Activated CD4-positive, alpha-beta memory T cell treated with anti-CD3 and anti-CD28 coated beads, Interleukin-2, amount 10 ng/mL, durations not matched to agents 7 days and 5 days (primary cell): ENCODE measurements around the gene BUB1. TPM values are rescaled to one million over a fixed set of nuclear protein-coding genes. Genes with fewer than 3 reads are reported as not detected.
"Not testable (repeated sequence)": the region's sequence is repeated elsewhere in the genome, so short reads cannot be mapped to it uniquely, and the experiment has no call there.

Source experiments
- CTCF ChIA-PET: fragments of 350-600 bp; sonication (Branson Sonifier 250); formaldehyde crosslinking; loops from one replicate; lab custom pipeline; 2021; ENCODE audit warnings: antibody characterized with exemption, inconsistent platforms; lab: Charles Lee
- POLR2A ChIA-PET: fragments of 350-600 bp; sonication (Branson Sonifier 250); formaldehyde crosslinking; loops from one replicate; lab custom pipeline; 2021; ENCODE audit warnings: antibody characterized with exemption; lab: Charles Lee
- DNase-seq: peaks from one replicate; pipeline ENCODE4 v3.0.0-alpha.2; 2020
- H3K27ac Mint-ChIP-seq: one replicate; pipeline ENCODE4 v1.8.0; 2021; ENCODE audit warnings: mild to moderate bottlenecking, mixed read lengths
- H3K27me3 Mint-ChIP-seq: one replicate; pipeline ENCODE4 v1.8.0; 2021; ENCODE audit warnings: mixed read lengths
- H3K36me3 Mint-ChIP-seq: one replicate; pipeline ENCODE4 v1.8.0; 2021; ENCODE audit warnings: low read depth, mixed read lengths
- H3K4me1 Mint-ChIP-seq: one replicate; pipeline ENCODE4 v1.8.0; 2021; ENCODE audit warnings: mixed read lengths
- H3K4me3 Mint-ChIP-seq: one replicate; pipeline ENCODE4 v1.8.0; 2021; ENCODE audit warnings: mild to moderate bottlenecking, mixed read lengths
- H3K9me3 Mint-ChIP-seq: one replicate; pipeline ENCODE4 v1.8.0; 2021; ENCODE audit warnings: mixed read lengths
- total RNA-seq, 2 experiments: library from RNA; stranded (reverse); gene quantifications; one replicate each; pipeline ENCODE4 v1.2.3, GENCODE V29; 2021

The BUB1 gene
- total RNA-seq, 2 experiments from 2014 or later: 114 to 120 TPM

GRCh38 chr2:110603917-110604591, 73.8 kb downstream of the BUB1 start:
- H3K9me3 Mint-ChIP-seq, H3K4me1 Mint-ChIP-seq, H3K27ac Mint-ChIP-seq, H3K4me3 Mint-ChIP-seq, DNase-seq, CTCF ChIA-PET, H3K36me3 Mint-ChIP-seq, POLR2A ChIA-PET: not testable (repeated sequence)
- peaks cover 10% of the 10 kb centered on the region for H3K27me3 Mint-ChIP-seq

- H3K27me3 Mint-ChIP-seq, CTCF ChIA-PET, H3K27ac Mint-ChIP-seq, DNase-seq, H3K9me3 Mint-ChIP-seq, H3K4me1 Mint-ChIP-seq, H3K36me3 Mint-ChIP-seq, POLR2A ChIA-PET, H3K4me3 Mint-ChIP-seq: not testable (repeated sequence)
Measured at GRCh38 chr2:110602139-110602538, 75.7 kb downstream of the BUB1 start.

GRCh38 chr2:110591973-110592372, 85.9 kb downstream of the BUB1 start:
- POLR2A ChIA-PET, H3K36me3 Mint-ChIP-seq, DNase-seq, H3K27ac Mint-ChIP-seq, H3K4me1 Mint-ChIP-seq, H3K4me3 Mint-ChIP-seq, H3K27me3 Mint-ChIP-seq, CTCF ChIA-PET, H3K9me3 Mint-ChIP-seq: not testable (repeated sequence)

- H3K4me1 Mint-ChIP-seq, H3K27ac Mint-ChIP-seq, POLR2A ChIA-PET, CTCF ChIA-PET, H3K36me3 Mint-ChIP-seq, H3K9me3 Mint-ChIP-seq, H3K4me3 Mint-ChIP-seq, DNase-seq, H3K27me3 Mint-ChIP-seq: not testable (repeated sequence)
Measured at GRCh38 chr2:110589677-110590330, 88.1 kb downstream of the BUB1 start.

GRCh38 chr2:110588520-110588919, 89.3 kb downstream of the BUB1 start:
- H3K4me1 Mint-ChIP-seq, POLR2A ChIA-PET, H3K9me3 Mint-ChIP-seq, CTCF ChIA-PET, H3K27ac Mint-ChIP-seq, H3K4me3 Mint-ChIP-seq, H3K36me3 Mint-ChIP-seq, DNase-seq, H3K27me3 Mint-ChIP-seq: not testable (repeated sequence)

Other genes with a start within 250 kb of the BUB1 start
- gene LIMS4, start 205.2 kb downstream of the BUB1 start, total RNA-seq: 1 to 10 TPM; 3.3 to 3.7 TPM
- 1 to 10 TPM; 6.1 to 7.8 TPM for gene RGPD6, start 100.8 kb downstream of the BUB1 start, total RNA-seq
- gene ACOXL, start 54.5 kb upstream of the BUB1 start, total RNA-seq: under 1 TPM; 0.18 to 0.30 TPM